Stromal cell of bone marrow (primary cell): ENCODE results near the gene OR4L1.
"Not testable (repeated sequence)": the region's sequence is repeated elsewhere in the genome, so short reads cannot be mapped to it uniquely, and the experiment has no call there.

Source experiments
- DNase-seq: peaks from one replicate; pipeline ENCODE4 v3.0.0-alpha.2; 2012; ENCODE audit warnings: low read depth

OR4L1 gene

GRCh38 chr14:20059745-20060144 is at the start of gene OR4L1:
Gene OR4L1 (plus strand): TSS chr14:20060045. CDS start chr14:20060045, 0 bp downstream.
- DNase-seq, result no peak

GRCh38 chr14:20019257-20019865 is 40.5 kb upstream of the OR4L1 start, which contains the start of gene OR4K14:
Gene OR4K14 (minus strand): TSS chr14:20019307. CDS start chr14:20015193, 4,114 bp downstream.
- no peak for DNase-seq

GRCh38 chr14:20031058-20031457 is 28.8 kb upstream of the OR4L1 start:
- no peak for DNase-seq

GRCh38 chr14:20035449-20035848 is 24.4 kb upstream of the OR4L1 start:
- no peak for DNase-seq

- no peak for DNase-seq
These were observed 23.9 kb upstream of the OR4L1 start, which contains the start of gene OR4K13 for GRCh38 chr14:20035938-20036337. Gene OR4K13 (minus strand): TSS chr14:20036038. CDS start chr14:20034758, 1,280 bp downstream.

- DNase-seq, result no peak
These were observed 15.6 kb upstream of the OR4L1 start for GRCh38 chr14:20044243-20044642.

- no peak for DNase-seq
These were observed 11.6 kb upstream of the OR4L1 start for GRCh38 chr14:20048202-20048601.

- no peak for DNase-seq
These were observed 32.2 kb downstream of the OR4L1 start for GRCh38 chr14:20092050-20092449.

GRCh38 chr14:20093442-20093841 is 33.6 kb downstream of the OR4L1 start:
- DNase-seq, result no peak

GRCh38 chr14:20098926-20099770 is 39.3 kb downstream of the OR4L1 start:
- DNase-seq, result not testable (repeated sequence)

- no peak for DNase-seq
These were observed 50.6 kb downstream of the OR4L1 start, which contains the start of gene OR4K17 for GRCh38 chr14:20110438-20110837. Gene OR4K17 (plus strand): TSS chr14:20110739. CDS start chr14:20117500, 6,761 bp downstream.
